HEK293 (cell line): Measurements from ENCODE around the gene KMT2D.
A peak's percentile ranks its signal among the peaks of the same experiment; 100 is the strongest.

Experiments used
- CTCF ChIA-PET: fragments of 350-600 bp; formaldehyde crosslinking; extraction: SDS; loops from one replicate; lab custom pipeline; 2021; ENCODE audit warnings: antibody characterized with exemption; lab: Yijun Ruan, JAX
- POLR2A ChIA-PET: fragments of 300-600 bp; formaldehyde crosslinking; extraction: SDS; loops from one replicate; lab custom pipeline; 2020; ENCODE audit warnings: antibody characterized with exemption, inconsistent platforms; lab: Yijun Ruan, JAX
- H3K27ac ChIP-seq: fragments of 200-500 bp; sonication (Bioruptor generic); 2 replicates; pipeline ENCODE4 v1.5.1; 2014; ENCODE audit warnings: low read depth, low read length, control low read depth, inconsistent platforms; ENCODE audit errors: extremely low read depth
- H3K36me3 ChIP-seq, 2 experiments: fragments of 200-500 bp in 1 of 2; sonication (Bioruptor generic) in 1 of 2; 1 replicate in 1 of 2; 2 replicates in 1 of 2; pipeline ENCODE4 v1.5.1; 2014 to 2017; ENCODE audit warnings: inconsistent platforms in 2 of 2, low read length in 2 of 2; ENCODE audit not compliant: control insufficient read depth in 2 of 2, insufficient read depth in 1 of 2
- H3K4me1 ChIP-seq: fragments of 200-500 bp; sonication (Bioruptor generic); 2 replicates; pipeline ENCODE4 v1.5.1; 2014; ENCODE audit warnings: mild to moderate bottlenecking, low read length, inconsistent platforms; ENCODE audit not compliant: control insufficient read depth, insufficient read depth
- H3K4me3 ChIP-seq: 2 replicates; pipeline ENCODE4 v1.5.1; 2011; ENCODE audit warnings: low read depth, mild to moderate bottlenecking, control low read depth, low read length, moderate library complexity
- H3K9me3 ChIP-seq: fragments of 200-500 bp; sonication (Bioruptor generic); 2 replicates; pipeline ENCODE4 v1.5.1; 2014; ENCODE audit warnings: low read depth, low read length, inconsistent platforms; ENCODE audit not compliant: control insufficient read depth, insufficient read depth
- CTCF ChIP-seq: fragments of 450-650 bp; formaldehyde crosslinking; IDR thresholded peaks from 2 replicates; pipeline ENCODE4 v1.5.1; 2016; ENCODE audit warnings: missing biosample characterization, missing genetic modification characterization
- ELK4 ChIP-seq: IDR thresholded peaks from 2 replicates; pipeline ENCODE4 v1.6.1; 2011; ENCODE audit warnings: mild to moderate bottlenecking, low read depth, low read length, borderline replicate concordance
- GLIS1 ChIP-seq: fragments of 450-650 bp; formaldehyde crosslinking; IDR thresholded peaks from 2 replicates; pipeline ENCODE4 v1.5.1; 2016; ENCODE audit warnings: missing biosample characterization, missing genetic modification characterization
- KLF16 ChIP-seq: fragments of 450-650 bp; formaldehyde crosslinking; IDR thresholded peaks from 2 replicates; pipeline ENCODE4 v1.5.1; 2017; ENCODE audit warnings: missing biosample characterization, missing genetic modification characterization
- MYNN ChIP-seq: fragments of 450-650 bp; formaldehyde crosslinking; IDR thresholded peaks from 2 replicates; pipeline ENCODE4 v1.5.1; 2016; ENCODE audit warnings: missing biosample characterization, missing genetic modification characterization, borderline replicate concordance
- ZBTB49 ChIP-seq: fragments of 450-650 bp; formaldehyde crosslinking; IDR thresholded peaks from 2 replicates; pipeline ENCODE4 v1.5.1; 2016; ENCODE audit warnings: missing biosample characterization, missing genetic modification characterization, low read depth
- ZIC2 ChIP-seq: fragments of 450-650 bp; formaldehyde crosslinking; IDR thresholded peaks from 2 replicates; pipeline ENCODE4 v1.5.1; 2016; ENCODE audit warnings: missing biosample characterization, missing genetic modification characterization
- ZNF175 ChIP-seq: fragments of 450-650 bp; formaldehyde crosslinking; IDR thresholded peaks from 2 replicates; pipeline ENCODE4 v1.5.1; 2016; ENCODE audit warnings: missing biosample characterization, missing genetic modification characterization
- ZNF202 ChIP-seq: fragments of 450-650 bp; formaldehyde crosslinking; IDR thresholded peaks from 2 replicates; pipeline ENCODE4 v1.5.1; 2016; ENCODE audit warnings: missing biosample characterization, missing genetic modification characterization, borderline replicate concordance
- ZNF239 ChIP-seq: fragments of 450-650 bp; formaldehyde crosslinking; IDR thresholded peaks from 2 replicates; pipeline ENCODE4 v1.5.1; 2016; ENCODE audit warnings: missing biosample characterization, missing genetic modification characterization
- ZNF274 ChIP-seq, 2 experiments: fragments of 200-500 bp in 1 of 2; fragments of 450-650 bp in 1 of 2; sonication (Bioruptor generic) in 1 of 2; formaldehyde crosslinking in 1 of 2; IDR thresholded peaks; 2 replicates each; pipeline versions ENCODE4 v1.5.1 to v1.6.1; 2014 to 2016; ENCODE audit warnings: borderline replicate concordance in 1 of 2, inconsistent platforms in 1 of 2, low read length in 1 of 2, missing biosample characterization in 1 of 2, missing genetic modification characterization in 1 of 2
- ZNF302 ChIP-seq: fragments of 450-650 bp; formaldehyde crosslinking; IDR thresholded peaks from 2 replicates; pipeline ENCODE4 v1.5.1; 2016; ENCODE audit warnings: missing biosample characterization, missing genetic modification characterization, low read depth
- ZNF335 ChIP-seq: fragments of 450-650 bp; formaldehyde crosslinking; conservative IDR thresholded peaks from 2 replicates; pipeline ENCODE4 v1.5.1; 2016; ENCODE audit warnings: missing biosample characterization, missing genetic modification characterization
- ZNF473 ChIP-seq: fragments of 450-650 bp; formaldehyde crosslinking; IDR thresholded peaks from 2 replicates; pipeline ENCODE4 v1.5.1; 2017; ENCODE audit warnings: missing biosample characterization, missing genetic modification characterization
- ZNF626 ChIP-seq: fragments of 450-650 bp; sonication (Bioruptor Pico); formaldehyde crosslinking; IDR thresholded peaks from 2 replicates; pipeline ENCODE4 v1.5.1; 2018; ENCODE audit warnings: missing biosample characterization, missing genetic modification characterization, inconsistent platforms
- ZNF664 ChIP-seq: fragments of 450-650 bp; formaldehyde crosslinking; IDR thresholded peaks from 2 replicates; pipeline ENCODE4 v1.5.1; 2016; ENCODE audit warnings: missing biosample characterization, missing genetic modification characterization
- ZNF776 ChIP-seq: fragments of 450-650 bp; formaldehyde crosslinking; IDR thresholded peaks from 2 replicates; pipeline ENCODE4 v1.5.0; 2017; ENCODE audit warnings: missing biosample characterization, missing genetic modification characterization, borderline replicate concordance
- ZNF785 ChIP-seq: fragments of 450-650 bp; formaldehyde crosslinking; IDR thresholded peaks from 2 replicates; pipeline ENCODE4 v1.5.1; 2016; ENCODE audit warnings: missing biosample characterization, missing genetic modification characterization
- ZNF837 ChIP-seq: fragments of 450-650 bp; formaldehyde crosslinking; IDR thresholded peaks from 2 replicates; pipeline ENCODE4 v1.5.1; 2016; ENCODE audit warnings: missing biosample characterization, missing genetic modification characterization

Gene KMT2D

DNA sequence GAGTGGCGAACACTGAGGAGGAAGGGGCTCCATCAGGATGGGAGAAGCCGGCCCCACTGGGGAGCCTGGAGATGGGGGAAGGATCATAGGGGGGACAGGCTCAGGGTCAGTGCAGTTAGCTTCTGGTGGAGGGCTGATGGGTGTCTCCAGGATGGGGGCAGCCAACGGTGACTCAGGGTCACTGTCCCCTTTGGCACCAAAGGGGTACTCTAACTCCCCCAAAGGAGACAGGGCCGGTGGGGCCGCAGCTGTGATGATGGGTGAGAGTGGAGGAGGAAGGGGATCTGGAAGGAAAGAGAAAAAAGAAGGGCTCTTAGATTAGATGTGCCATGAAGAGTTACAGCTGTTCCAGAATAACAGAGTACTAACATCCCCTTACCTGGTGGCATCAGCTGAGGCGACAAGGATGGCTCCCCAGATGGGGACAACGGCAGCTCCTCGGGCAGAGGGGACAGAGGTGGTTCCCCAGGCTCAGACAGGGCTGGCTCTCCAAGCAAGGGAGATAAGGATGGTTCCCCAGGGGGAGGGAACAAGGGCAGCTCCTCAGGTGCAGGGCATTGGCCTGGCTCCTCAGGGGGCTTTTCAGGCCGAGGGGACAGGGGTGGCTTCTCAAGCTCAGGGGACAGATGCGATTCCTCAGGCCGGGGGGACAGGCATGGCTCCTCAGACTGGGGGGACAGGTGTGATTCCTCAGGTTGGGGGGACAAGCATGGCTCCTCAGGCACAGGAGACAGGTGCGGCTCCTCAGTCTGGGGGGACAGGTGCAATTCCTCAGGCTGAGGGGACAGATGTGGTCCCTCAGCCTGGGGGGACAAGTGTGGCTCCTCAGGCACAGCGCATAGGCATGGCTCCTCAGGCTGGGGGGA lies 9.9 kb downstream of the KMT2D start (continued):
- TF ChIP-seq ZNF776 (no peak), KLF16 (tag by site-specific recombination) (no peak)

DNA sequence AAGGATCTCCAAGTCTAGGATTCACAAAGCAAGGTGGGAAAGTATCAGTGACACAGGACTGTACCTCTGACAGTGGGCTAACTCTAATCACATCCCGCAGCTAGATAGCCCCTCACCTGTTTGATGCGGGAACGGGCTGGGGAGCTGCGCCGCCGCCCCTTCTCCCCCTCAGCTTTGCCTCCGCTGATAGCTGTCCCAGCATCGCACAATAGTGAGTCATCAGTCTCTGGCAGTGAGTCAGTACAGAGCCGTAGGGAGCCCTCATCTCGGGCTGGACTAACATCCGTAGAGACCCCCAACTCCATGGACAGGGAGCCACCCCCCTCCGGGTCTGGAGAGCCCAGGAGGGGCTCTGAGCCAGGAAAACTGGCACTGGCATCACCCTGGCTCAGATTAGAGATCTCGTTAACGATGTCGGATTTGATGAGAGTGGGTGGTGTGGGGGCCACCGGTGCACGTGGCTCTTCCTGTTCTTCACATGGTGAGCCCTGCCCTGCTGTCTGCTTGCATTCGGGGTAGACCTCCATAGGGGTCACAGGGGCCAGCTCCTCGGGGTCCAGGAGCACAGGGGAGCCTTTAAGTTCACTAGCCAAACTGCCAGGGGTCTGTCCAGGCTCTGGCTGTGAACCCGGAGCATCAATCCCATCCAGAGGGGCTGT lies 10.9 kb downstream of the KMT2D start:
- H3K9me3 ChIP-seq = no peaks in the 10 kb centered on the region
- no peak overlapping the region for H3K27ac ChIP-seq
- POLR2A ChIA-PET = interaction anchor here (2.1 to 2.9 kb wide), 2 partner anchors 8 to 12 kb away, joined by 7 to 8 read pairs; no protein-coding TSS in a partner anchor
- H3K36me3 ChIP-seq = peaks cover 52 to 99% of the 10 kb centered on the region in 2 experiments
- H3K4me1 ChIP-seq = no peaks in the 10 kb centered on the region
- H3K4me3 ChIP-seq = no peak overlapping the region
- CTCF ChIA-PET = no interaction called here
- peak; percentile 36; the same call in 1 of the 2 replicates for TF ChIP-seq ZIC2 (tag by site-specific recombination)
- TF ChIP-seq ZNF239 = no peak
- TF ChIP-seq, all 188 proteins: peak for 1

GRCh38 chr12:49048953-49049352 lies 11.6 kb downstream of the KMT2D start:
- peaks cover 52 to 99% of the 10 kb centered on the region in 2 experiments for H3K36me3 ChIP-seq
- POLR2A ChIA-PET = interaction anchor here (2.1 to 2.9 kb wide), 2 partner anchors 9 to 12 kb away, joined by 7 to 8 read pairs; no protein-coding TSS in a partner anchor
- no peak overlapping the region for H3K27ac ChIP-seq
- TF ChIP-seq ZNF202 (tag by site-specific recombination) (no peak), ZNF175 (tag by site-specific recombination) (no peak), ZNF302 (no peak), ZIC2 (tag by site-specific recombination) (no peak), ELK4 (no peak), ZNF335 (tag by site-specific recombination) (no peak), GLIS1 (tag by site-specific recombination) (no peak), CTCF (no peak), ZNF837 (no peak), ZNF664 (no peak), ZBTB49 (tag by site-specific recombination) (no peak), ZNF626 (tag by site-specific recombination) (no peak), ZNF274 (IDR thresholded peaks at IDR 0.05; ENCODE audit: low read length) (no peak), ZNF274 (tag by site-specific recombination; IDR thresholded peaks at IDR 0.05; ENCODE audit: borderline replicate concordance) (no peak), ZNF785 (no peak), ZNF473 (no peak), MYNN (tag by site-specific recombination) (no peak)
- no peaks in the 10 kb centered on the region for H3K9me3 ChIP-seq
- H3K4me1 ChIP-seq = no peaks in the 10 kb centered on the region
- CTCF ChIA-PET = interaction anchor here (1.5 kb wide), 1 partner anchor 39 kb away, joined by 3 read pairs; no protein-coding TSS in a partner anchor
- no peak overlapping the region for H3K4me3 ChIP-seq
